Left colon (tissue), 2 donors: ENCODE data around the gene CD27. TPM values are rescaled to one million over a fixed set of nuclear protein-coding genes. Genes with fewer than 3 reads are reported as not detected.
"Not testable (repeated sequence)": the region's sequence is repeated elsewhere in the genome, so short reads cannot be mapped to it uniquely, and the experiment has no call there.

Experiments used
- ATAC-seq: fragments of 200-7000 bp; cut with Tn5 transposase; one replicate; pipeline ENCODE4 v1.9.1; 2020; ENCODE audit warnings: mild to moderate bottlenecking, moderate library complexity
- DNase-seq, 2 donors: peaks; one replicate each; pipeline ENCODE4 v3.0.0-alpha.2; 2020
- intact Hi-C, 2 donors: fragments of 100-400 bp; cut with DNase I in 1 of 2; cut with micrococcal nuclease in 1 of 2; formaldehyde crosslinking; loops; one replicate each; pipeline versions ENCODE4 v1.11.2 to v1.14.0; 2022; cut with DNase I, micrococcal nuclease
- total RNA-seq, 2 donors: library from RNA; stranded (reverse); fragmentation: NEBNext Ultra II Directional; extraction: Animal tissue kit (Norgen Biotek cat#: 25700); gene quantifications; one replicate each; pipeline ENCODE4 v1.2.1, GENCODE V29; 2021
- donor health status: DM: no; HTN: no; CAD: no.
- donor health status: DM: yes; HTN: yes; CAD: no.

Gene CD27
- total RNA-seq, 2 donors from 2014 or later, result 1.3 to 4.4 TPM

DNA sequence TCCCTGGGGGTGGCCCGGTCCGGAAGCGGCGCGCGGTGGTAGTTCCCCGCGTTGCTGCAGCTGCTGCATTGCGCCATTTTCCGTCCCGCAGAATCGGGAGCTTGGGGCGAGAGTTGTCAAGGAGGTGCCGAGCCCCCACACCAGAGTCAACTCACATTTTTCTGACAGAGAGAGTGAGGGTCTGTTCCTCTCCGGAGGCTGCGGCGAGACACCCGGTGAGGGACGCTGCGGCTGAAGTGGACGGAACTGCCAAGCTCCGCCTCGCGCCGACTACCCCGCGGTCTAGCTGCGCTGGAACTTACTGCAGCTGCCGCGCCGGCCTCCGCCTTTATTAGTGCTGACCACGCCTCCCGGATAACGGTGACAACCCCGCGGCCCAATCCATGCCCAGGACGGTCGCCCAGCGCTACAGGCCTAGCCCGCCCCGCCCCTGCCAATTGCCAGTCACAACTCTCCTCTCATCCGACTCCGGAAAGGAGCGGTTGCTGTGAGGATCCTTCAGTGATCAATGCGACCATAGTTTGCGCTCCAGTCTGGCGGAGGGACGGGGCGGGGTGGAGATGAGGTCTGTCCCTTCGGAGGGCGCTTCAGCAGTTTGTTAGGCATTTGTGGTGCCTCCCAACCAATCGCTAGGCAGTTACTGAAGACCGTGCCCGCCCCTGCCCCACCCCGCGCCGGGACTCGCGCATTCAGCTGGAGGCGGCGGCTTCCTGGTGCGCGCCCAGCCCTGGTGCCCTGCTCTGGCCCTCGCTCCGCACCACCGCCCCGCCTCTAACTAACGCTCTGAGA, 25.8 kb downstream of the CD27 start, which contains the start of gene VAMP1:
VAMP1 (minus strand) TSS at position 303 of the 789 bp plus-strand sequence; CDS start at position 157, 146 bp downstream.
- DNase-seq (peak; percentile 98 to 99), ATAC-seq (peak; percentile 90)
- intact Hi-C loops, result no loop called here

- ATAC-seq (no peak), DNase-seq (no peak)
- intact Hi-C loops, result no loop called here
Observed at GRCh38 chr12:6471989-6472360, 27.2 kb downstream of the CD27 start.

- intact Hi-C loops, result no loop called here
- DNase-seq (no peak), ATAC-seq (no peak)
Observed at GRCh38 chr12:6472491-6472890, 27.7 kb downstream of the CD27 start.

- ATAC-seq, DNase-seq, intact Hi-C loops: not testable (repeated sequence)
Observed at GRCh38 chr12:6475233-6475975, 30.6 kb downstream of the CD27 start.

- ATAC-seq (no peak), DNase-seq (no peak)
- intact Hi-C loops, result no loop called here
Observed at GRCh38 chr12:6476489-6476888, 31.7 kb downstream of the CD27 start.

DNA sequence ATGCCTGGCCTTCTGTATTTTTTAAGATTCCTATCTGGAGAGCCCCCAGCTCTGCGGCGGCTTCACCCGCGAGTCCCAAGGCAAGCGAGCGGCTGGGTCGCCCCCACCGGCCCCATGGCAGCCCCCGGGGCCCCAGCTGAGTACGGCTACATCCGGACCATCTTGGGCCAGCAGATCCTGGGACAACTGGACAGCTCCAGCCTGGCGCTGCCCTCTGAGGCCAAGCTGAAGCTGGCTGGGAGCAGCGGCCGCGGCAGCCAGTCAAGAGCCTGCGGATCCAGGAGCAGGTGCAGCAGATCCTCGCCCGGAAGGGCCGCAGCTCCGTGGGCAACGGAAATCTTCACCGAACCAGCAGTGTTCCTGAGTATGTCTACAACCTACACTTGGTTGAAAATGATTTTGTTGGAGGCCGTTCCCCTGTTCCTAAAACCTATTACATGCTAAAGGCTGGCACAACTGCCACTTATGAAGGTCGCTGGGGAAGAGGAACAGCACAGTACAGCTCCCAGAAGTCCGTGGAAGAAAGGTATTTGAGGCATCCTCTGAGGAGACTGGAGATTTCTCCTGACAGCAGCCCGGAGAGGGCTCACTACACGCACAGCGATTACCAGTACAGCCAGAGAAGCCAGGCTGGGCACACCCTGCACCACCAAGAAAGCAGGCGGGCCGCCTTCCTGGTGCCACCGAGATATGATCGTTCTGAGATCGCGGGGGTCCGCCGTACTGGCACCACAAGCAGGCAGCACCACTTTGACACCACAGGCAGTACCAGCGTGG, 33.0 kb downstream of the CD27 start:
- ATAC-seq, DNase-seq, intact Hi-C loops: not testable (repeated sequence)

DNA sequence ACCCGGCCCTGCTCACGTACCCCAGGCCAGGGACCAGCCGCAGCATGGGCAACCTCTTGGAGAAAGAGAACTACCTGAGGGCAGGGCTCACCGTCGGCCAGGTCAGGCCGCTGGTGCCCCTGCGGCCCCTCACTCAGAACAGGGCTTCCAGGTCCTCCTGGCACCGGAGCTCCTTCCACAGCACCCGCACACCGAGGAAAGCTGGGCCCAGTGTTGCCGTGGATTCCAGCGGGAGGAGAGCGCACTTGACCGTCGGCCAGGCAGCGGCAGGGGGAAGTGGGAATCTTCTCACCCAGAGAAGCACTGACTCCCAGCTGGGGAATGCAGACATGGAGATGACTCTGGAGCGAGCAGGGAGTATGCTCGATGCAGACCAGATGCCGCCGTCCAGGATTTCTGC, 33.7 kb downstream of the CD27 start:
- intact Hi-C loops, result no loop called here
- ATAC-seq, result no peak

DNA sequence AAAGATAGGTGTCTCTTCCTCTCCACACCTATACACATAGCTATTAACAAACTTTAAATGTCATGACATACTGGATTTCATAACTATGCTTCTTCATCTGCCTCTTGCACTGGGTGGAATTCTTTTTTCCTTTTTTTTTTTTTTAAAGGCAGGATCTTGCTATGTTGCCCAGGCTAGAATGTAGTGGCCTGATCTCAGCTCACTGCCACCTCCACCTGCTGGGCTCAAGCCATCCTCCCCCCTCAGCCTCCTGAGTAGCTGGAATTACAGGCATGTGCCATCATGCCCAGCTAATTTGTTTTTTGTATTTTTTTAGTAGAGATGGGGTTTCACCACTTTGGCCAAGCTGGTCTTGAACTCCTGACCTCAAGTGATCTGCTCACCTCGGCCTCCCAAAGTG, 43.5 kb downstream of the CD27 start:
- intact Hi-C loops, result no loop called here
- DNase-seq, result no peak
- ATAC-seq, result no peak

More for the DNA sequence above, 33.7 kb downstream of the CD27 start:
- no peak for DNase-seq

DNA sequence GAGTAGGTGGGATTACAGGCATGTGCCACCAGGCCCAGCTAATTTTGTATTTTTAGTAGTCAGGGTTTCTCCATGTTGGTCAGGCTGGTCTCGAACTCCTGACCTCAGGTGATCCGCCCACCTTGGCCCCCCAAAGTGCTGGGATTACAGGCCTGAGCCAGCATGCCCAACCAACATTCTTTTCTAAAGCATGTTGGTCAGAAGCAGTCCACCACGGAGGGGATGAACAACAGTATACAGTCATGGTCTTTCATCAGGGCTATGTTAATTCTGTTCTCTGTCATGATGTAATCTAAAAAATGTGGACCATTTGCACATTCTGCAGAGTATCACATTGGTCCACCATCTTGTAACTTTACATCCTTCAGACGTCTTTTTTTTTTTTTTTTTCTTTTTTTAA, 44.7 kb downstream of the CD27 start:
- DNase-seq (no peak), ATAC-seq (no peak)
- intact Hi-C loops, result no loop called here

DNA sequence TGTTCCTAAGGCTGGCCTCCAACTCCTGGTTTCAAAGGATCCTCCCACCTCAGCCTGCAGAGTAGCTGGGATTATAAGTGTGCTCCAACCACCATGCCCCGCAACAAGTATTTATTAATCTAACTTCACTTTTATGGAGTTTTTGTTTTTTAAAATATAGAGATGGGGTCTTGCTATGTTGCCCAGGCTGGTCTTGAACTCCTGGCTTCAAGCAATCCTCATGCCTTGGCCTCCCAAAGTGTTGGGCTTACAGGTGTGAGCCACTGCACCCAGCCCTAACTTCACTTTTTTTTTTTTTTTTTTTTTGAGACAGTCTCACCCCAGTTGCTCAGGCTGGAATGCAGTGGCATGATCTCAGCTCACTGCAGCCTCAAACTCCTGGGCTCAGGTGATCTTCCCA, 45.9 kb downstream of the CD27 start:
- ATAC-seq, DNase-seq, intact Hi-C loops: not testable (repeated sequence)

GRCh38 chr12:6492838-6493496, 48.2 kb downstream of the CD27 start, which contains the start of gene MRPL51:
TSS of gene MRPL51 (minus strand) at chr12:6493262. CDS start at chr12:6493136, 126 bp downstream.
- DNase-seq, result peak; percentile 97 to 99
- intact Hi-C loops, result no loop called here
- ATAC-seq, result peak; percentile 91

DNA sequence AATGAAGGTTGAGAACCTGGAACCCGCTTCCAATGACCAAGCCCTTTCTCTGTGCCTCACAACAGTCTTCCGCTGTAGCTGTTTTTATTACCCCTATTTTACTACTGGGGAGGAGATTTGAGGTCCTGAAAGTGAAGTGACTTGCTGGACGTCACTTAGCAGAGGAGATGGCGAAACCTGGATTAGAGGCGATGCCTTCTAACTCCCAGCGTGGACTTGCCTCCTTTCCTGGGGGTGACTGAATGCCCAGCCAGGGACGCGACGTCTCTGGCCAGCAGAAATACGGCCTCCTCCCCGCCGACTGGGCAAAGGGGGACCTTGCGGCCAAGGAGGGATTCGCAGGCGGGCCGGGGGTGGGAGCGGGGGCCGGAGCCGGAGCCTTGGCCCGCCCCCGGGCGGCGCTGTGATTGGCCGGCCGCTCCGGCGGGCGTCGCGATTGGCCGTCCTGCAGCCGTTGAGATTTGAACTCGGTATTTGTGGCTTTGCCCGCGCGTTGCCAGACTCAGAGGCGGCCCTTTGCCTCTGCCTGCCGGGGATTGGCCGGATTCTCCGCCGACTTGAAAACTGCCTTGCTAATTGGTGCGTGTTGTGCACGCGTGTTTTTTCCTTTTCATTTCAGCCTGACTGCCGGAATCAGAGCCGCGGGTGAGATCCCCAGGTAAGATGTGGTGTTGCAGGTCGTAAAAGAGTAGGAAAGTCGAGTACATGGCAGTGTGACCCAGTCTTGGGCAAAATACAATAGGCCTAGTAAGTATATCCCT, 48.9 kb downstream of the CD27 start, which contains the start of gene NCAPD2:
NCAPD2 (plus strand) TSS at position 606 of the 761 bp plus-strand sequence. CDS start 997 bp downstream, outside the sequence.
- intact Hi-C loops, result no loop called here
- DNase-seq, result peak; percentile 93 to 97
- peak; percentile 88 for ATAC-seq

DNA sequence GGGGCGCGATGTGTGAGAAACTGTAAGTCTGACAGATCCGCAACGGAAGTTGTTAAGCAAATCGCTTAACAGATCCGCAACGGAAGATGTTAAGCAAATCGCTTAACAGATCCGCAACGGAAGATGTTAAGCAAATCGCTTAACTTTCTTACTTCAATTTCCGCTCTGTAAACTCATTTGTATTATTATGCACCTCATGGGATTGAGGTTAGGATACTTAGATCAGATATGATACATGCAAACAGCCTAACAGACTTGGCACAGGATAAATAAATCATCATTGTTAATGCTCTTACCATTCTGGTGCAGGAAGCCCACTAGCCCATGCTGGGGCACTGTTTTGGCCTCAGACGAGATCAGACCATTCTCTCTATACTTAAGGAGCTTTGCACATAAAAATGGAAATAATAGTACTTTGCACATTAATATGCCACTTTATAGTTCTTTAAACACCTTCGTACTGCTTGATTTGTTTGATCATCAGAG, 49.5 kb downstream of the CD27 start:
- ATAC-seq (no peak), DNase-seq (no peak)
- intact Hi-C loops, result no loop called here

DNA sequence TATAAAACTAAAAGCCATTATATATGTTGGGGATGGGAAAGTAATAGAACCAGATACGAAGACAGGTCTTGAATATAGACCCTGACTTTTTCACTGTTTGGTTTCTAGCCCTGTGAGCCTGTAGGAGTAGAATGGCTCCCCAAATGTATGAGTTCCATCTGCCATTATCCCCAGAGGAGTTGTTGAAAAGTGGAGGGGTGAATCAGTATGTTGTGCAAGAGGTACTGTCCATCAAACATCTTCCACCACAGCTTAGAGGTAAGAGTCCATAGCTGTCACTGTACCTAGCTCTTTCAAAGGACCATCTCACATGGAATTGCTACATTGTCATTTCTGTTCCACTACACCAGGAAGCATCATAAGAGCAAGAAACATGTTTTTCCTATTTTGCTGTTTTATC, 50.2 kb downstream of the CD27 start:
- intact Hi-C loops, result no loop called here
- DNase-seq (no peak), ATAC-seq (no peak)

GRCh38 chr12:6497291-6497690, 52.5 kb downstream of the CD27 start:
- ATAC-seq, DNase-seq, intact Hi-C loops: not testable (repeated sequence)

GRCh38 chr12:6500466-6500865, 55.7 kb downstream of the CD27 start:
- intact Hi-C loops, result no loop called here
- no peak for ATAC-seq
- DNase-seq, result no peak
